Hypothalamus (tissue), 51 donors: ENCODE data around the gene SND1.
"Not testable (repeated sequence)": the region's sequence is repeated elsewhere in the genome, so short reads cannot be mapped to it uniquely, and the experiment has no call there.

Source experiments
- DNase-seq, 51 donors: peaks; one replicate each; lab custom pipeline; 2025; lab: John Stamatoyannopoulos, UW

Gene SND1

DNA sequence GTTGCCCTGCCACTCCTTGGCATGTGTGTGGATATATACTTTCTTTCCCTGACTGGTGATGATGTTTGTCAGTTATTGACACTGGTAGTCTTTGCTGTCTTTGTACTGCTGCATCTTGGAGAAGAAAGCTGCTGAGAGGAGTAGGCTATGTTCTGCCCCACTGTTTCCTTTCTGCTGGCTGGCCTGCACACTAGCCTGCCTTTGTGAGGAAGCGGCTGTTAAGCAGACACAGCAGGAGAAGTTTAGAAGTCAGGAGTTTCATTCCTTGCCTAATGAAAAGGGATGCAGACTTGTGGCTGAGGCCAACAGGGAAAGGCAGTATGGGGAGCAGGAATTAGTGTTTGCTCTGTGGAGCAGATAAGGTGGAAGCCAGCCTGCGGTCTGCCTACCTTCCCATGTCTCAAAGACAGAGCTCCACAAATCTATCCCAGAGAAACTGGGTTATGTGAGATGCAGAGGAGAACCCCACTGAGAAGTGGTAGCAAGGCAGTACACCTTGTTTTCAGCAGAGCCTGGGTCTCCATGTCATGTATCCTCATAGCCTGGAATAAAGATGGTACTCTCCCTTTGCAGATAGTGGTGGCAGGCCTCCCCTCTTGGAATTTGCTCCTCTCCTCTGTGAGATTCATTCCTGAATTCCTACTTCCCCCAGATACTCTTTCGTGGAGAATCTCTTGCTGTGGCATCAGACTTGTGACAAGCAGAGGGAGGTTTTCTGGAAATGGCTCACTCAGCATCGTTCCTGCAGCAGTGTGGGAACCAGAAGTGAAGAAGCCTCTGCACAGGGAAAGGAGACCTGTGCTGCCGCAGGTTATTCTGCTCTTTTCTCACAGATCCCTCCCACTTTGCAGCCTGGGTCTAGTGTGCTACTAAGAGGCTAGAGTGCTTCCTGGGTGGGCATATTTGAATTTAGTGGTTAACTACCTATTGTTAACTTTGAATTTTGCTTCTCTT lies 249.0 kb downstream of the SND1 start:
- DNase-seq = peak in 10 of 51 donors; percentile 1 to 57 (median 8)

DNA sequence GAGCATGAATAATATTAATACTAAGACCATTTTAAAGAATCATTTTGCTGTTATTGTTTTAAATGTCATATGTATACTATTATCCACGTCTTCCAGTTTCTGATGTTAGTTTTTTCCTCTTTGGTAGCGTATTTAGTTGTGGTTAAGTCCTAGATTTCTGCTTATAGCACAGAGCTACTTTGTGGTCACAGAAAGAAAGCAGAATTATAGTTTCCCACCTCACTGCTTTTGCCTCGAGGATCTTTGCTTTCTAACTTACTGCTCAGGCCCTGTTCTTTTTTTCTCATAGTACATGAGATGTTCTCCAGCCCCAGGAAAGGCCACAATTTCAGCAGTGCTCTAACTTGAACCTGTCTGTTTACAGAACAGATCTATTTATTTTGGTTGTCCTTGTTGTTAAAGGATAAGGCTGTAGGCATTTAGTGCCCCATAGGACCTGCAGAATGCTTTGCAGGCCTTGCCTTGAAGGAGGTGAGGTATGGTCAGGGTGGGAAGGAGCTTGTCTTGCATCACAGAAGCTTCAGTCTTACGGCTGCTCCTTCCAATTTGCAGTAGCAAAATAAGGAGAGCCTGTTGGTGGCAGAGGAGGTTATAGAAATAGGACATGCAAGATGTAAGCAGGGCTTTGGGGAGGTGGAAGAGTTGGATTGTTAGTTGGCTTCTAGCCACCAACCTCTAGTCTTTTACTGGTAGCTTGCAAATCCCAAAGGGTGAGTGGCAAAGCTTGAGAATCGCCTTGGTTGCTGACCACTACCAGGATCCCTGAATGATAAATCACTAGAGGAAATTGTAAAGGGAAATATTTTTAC lies 250.1 kb downstream of the SND1 start:
- no peak for DNase-seq

DNA sequence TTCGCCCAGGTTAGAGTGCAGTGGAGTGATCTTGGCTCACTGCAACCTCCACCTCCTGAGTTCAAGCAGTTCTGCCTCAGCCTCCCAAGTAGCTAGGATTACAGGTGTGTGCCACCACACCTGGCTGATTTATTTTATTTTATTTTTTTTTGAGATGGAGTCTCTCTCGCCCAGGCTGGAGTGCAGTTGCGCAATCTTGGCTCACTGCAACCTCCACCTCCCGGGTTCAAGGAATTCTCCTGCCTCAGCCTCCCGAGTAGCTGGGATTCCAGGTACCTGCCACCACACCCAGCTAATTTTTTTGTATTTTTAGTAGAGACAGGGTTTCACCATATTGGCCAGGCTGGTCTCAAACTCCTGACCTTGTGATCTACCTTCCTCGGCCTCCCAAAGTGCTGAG lies 250.8 kb downstream of the SND1 start:
- not testable (repeated sequence) for DNase-seq

DNA sequence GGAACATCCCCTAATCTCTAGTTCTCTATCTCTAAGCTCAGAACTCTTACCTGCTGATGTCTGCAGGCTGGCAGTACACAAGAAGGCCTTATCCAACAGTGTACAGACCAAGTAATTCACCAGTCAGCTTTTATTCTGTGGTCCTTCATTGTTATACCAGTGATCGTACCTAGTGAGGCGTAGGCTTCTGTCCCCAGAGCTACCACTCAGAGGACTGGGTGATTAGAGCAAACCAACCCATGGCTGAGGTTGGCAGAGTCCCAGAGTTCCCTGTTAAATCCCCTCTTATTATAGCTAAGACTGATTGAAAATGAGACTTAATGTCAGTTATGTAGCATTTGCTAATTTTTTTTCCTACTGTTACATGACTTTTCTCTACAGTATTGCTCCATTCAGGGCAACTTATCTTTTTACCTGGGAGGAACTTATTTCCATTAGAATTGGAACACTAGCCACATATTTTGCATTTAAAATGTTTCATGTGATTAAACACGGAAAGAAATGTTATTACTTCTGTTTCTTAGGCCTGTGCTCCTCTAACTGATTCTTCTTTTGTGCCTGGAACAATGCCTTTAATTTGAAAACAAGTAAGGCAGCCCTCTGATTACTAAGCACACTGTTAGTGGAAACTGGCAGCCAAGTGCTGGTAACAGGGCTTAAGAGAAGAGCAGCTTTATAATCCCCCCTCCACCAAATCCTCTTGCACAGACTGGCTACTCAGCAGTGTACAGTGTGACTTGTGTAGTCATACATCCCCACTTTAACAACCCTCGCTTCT lies 252.1 kb downstream of the SND1 start:
- DNase-seq = peak in 1 of 51 donors; percentile 36

DNA sequence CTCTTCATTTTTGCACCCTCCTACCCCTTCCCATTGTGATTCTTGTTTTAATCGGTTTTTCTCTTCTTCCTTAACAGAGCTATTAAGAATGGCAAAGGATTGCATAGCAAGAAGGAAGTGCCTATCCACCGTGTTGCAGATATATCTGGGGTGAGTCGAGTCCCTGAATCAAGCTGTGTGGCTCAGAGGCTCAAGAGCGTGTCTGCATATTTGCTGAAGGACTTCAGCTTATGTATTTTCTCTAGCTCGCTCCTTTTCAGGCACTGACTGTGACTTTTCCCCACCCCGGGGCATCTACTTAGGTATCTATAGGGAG lies 252.6 kb downstream of the SND1 start:
- DNase-seq = no peak

DNA sequence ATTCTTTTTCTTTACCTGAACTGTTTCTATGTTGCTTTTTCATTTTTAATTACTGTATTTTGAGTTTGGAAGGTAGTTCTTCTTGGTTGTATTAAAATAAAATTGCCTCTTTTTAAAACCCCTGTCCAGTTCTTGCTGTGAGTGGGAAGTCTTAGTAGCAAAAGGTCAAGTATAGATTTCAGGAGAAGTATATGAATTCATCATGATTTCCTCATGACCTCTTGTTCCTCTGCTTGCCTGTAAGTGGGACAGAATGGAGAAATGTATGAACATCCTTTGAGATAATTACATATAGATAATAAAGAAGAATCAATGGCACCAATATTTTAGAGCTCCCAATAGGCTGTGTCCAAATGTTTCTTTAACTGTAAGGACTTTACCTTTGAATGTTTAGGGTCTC lies 253.0 kb downstream of the SND1 start:
- DNase-seq = no peak

DNA sequence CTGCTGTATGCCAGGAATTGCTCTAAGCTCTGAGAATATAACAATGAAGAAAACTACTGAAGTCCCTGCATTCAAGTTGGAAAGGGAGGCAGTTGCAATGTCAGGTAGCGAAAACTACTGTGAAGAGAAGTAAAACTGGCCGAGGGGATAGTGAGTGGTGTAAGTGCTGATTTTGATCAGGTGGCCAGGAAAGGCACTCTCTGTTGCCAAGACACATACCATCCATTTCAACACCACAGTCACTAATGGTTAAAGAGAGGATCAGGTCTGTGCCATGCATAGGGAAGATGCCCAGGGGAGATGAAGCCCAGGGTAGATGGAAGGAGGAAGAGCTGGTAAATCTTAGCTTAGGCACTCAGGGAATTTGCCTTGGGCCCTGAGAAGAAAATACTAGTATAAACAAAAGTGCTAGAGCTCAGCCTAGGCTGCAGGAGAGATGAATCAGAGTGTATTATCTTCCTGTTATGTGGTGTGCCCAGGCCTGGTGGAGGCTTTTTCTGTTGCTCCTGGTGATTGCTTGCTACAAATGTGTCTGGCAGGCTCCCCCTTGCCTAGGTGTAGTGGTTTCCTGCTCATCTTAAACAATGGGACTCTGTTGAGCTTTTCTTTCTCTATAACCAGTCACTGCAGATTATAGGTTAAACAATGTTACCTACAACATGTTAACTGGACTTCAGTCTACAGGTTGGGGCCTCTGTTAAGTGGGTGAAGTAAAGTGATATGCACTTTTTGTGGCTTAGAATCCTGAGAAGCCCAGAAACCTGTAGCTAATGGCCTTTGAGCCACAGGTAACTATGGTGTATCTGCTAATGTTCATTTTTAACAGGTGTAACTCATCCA lies 253.7 kb downstream of the SND1 start:
- DNase-seq = no peak

DNA sequence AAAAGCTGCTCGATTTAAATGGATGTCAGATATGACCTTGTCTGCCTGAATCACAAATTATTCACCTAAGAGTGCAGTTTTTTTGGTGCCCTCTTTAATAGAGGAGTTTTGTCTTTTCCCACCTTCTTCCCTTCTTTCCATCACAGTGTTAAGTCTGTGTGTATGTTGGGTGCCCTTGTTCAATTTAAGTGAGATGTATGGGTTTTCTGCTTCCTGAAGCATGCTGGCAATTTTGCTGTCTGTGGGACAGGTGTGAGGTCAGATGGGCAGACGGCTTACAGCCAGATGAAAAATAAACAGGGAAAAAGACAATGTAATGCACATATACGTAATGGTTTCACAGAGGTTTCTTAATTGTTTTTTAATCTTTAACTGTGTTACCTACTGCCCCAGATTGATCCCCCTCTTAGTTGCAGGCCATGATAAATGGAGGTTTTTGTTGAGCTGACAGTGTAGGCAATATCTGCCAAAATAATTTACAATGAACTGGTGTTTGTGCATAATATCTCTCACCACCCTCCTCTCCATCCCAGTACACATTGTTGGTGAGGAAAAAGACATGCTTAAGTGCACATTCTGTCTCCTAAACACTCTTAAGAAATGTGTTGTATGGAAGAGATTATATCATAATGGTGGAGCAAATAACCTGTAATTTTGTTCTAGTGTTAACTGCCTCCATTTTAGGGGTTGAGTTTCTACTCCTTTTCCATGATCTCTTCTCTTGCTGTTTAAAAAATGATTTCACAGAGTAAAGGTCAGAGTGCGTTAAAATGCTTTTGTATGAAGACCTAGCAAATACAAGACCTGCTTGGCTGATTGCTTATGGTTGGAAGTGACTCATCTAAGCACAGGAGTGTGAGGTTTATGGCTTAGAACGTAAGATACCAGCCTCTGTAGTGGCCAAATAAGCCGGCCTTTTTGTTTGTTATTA lies 255.4 kb downstream of the SND1 start:
- DNase-seq = no peak

DNA sequence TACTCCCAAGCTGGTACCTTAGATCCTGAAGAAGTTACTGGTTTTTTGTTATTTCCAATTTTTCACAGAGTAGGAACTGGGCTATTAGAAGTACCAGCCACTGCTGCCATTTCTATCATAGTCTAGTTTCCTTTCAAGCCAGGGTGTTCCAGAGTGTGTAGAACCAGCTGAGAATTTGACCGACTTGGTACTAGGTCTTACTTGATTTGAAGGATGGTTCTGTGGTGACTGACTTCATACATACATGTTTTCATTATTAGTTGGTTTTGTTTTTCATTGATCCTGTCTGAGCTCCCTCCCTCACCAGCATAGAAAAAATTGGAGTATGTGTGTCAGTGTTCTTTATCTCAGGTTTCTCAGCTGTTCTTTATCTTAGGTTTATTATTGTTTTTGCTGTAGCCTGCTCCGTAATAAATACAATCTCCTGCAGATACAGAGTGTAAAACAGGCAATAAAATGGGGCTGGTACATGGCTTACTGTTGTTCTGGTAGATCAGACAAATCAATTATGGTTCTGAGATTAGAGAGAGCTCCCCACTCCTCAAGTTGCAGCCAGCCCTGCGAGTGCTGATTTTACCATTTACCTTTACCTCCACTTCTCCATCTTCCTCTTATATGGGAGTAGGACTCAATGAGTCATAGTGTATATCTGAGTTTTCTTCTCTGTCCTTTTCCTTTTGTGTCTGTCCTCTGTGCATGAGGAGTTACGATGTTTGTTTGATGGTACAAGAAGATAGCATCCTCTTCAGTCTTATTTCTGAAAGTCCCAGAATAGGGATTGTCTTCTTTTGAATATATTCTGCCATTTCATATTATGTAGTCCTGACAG lies 256.6 kb downstream of the SND1 start:
- DNase-seq = no peak

DNA sequence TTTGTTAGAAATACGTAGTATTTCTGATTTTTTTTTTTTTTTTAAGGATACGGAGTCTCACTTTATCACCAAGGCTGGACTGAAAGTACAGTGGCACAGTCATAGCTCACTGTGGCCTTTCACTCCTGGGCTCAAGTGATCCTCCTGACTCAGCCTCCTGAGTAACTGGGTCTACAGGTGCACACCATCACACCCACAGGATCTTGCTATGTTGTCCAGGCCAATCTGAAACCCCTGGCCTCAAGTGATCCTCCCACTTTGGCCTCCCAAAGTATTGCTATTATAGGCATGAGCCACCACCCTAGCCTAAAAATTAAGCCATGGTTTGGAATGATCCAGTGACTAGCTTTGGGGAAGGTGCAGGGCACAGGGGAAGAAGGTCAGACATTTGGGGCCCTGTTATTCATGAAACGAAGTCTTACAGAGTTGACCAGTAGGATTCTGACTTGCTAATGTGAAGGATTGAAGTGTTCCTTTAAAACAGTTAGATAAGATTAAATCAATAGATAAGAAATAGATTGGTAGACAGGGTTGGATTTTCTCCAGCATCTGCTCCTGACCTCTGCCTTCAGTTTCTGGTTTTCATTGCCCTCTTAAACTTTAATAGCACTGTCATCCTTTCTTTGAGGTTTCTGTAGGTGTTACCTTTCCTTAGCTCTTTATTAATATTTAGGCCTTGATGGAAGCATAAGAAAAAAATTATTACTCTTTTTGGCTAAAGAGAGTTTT lies 257.6 kb downstream of the SND1 start:
- no peak for DNase-seq

DNA sequence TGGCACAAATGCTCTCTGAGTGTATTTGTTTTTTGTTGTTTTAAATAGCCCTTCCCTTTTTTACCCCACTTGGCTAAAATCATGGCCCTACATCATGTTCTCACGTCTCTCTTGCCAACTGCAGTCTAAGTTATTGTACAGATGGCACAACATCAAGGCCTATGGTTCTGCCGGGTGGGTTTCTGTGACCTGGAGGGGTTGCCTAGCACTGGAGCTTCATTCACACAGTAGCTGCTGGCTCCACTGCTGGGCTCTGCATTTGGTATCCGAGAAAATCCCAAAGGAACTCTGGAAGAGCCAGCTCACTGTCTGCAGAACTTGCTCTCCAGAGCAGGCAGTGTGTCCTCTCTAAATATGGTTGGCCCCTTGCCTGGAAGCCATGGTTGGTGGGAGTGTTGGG lies 258.7 kb downstream of the SND1 start:
- DNase-seq = peak in 2 of 51 donors; percentile 3 to 4

DNA sequence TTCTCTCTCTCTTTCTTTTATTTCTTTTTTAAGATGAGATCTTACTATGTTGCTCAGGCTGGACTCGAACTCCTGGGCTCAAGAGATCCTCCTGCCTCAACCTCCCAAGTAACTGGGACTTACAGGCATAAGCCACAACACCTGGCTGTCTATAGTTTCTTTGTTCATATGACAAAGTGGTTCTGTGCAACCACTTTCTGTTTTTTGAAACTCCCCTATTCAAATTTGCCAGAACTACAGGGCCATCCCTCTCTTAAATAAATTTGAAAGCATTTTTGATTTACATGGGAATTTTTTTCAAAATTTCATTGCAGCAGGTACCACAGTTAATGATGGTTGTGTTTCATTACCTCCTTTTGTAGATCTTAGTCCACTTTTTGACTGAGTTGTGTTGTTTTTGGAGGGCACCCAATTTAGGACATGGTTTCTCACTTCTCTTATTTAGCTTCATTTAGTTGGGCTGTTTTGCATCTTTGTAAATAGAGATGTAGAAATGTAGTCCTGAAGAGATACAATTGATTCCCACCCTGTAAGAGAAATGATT lies 260.0 kb downstream of the SND1 start:
- DNase-seq = no peak

DNA sequence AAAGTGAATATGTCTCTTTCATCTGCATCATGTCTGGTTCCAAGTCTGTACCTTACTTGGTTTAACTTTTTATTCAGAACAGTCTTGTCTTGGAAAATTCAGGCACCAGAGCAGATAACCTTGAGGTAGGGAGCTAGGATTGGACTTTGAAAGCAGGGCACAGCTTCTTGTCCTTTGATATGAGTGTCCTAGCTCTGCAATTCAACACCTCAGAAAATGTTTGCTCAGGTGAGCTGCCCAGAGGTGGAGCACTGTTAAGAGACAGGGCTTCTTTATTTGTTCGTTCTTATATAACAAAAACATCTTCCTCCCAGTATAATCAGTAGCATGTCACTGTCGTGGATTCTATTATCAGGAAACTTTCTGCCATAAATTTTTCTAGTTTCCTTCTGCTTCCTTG lies 260.9 kb downstream of the SND1 start:
- no peak for DNase-seq

DNA sequence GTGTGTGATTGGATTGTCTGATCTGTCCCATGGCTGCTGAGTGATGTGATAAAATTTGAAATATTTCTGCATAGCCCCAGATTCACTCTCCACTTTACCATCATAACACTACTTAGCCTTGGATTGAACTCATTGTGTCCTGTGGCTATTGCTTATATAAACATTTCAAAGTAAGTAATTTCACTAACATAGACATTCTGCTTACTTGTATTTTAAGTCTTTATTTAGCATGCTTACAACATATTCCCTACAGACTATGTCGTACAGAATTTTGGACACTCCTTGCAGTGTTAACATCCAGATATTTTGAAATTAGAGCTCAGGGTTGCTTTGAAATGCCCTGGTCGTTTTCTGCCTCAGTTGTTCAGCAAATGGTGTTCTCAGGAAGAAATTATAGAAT lies 261.7 kb downstream of the SND1 start:
- DNase-seq = no peak

DNA sequence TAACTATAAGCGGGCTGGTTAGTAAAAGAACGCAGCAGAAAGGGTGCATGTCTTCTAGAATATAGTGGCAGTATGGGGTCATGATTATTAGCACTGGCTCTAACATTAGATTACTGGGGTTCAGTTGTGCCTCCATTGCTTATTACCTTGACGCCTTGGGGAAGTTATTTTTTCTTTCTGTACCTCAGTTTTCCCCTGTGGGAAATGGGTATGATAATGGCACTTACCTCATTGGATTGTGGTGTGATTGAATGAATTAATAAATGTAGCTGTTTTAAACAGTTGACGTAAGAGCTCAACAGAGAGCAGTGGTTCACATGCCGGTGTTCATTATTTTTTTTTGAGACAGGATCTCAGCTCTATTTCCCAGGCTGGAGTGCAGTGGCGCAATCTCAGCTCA lies 262.7 kb downstream of the SND1 start:
- DNase-seq = no peak

DNA sequence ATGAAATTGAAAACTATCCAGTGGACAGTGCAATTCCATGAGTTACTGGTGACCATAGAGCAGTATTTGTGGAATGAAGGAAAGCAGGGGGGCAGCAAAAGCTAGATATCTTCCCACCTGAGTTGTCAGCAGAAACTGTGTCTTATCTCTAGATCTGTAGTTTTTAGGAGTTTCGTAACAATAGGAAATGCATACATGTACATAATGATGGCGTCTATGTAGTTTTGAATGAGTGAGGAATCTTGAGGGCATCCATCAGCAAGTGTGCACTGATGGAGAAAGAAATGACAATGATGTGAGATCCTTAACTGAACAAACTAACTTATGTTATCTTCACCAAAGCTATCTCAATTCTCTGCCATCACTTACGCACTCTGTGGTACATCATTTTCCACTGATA lies 264.7 kb downstream of the SND1 start:
- no peak for DNase-seq

DNA sequence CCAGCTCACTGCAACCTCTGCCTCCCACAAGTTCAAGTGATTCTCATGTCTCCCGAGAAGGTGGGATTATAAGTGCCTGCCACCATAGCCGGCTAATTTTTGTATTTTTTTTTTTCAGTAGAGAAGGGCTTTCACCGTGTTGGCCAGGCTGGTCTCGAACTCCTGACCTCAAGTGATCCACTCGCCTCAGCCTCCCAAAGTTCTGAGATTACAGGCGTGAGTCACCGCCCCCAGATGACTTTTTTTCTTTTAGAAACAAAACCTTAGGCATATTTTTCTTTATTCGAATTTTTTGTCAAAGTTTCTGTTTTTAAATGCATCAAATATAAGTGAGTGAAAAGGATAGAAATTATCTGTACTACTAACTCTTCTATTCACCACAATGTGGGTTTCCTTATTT lies 266.1 kb downstream of the SND1 start:
- no peak for DNase-seq
